ENCODE data around the gene MTHFD2L. TPM values are rescaled to one million over a fixed set of nuclear protein-coding genes. Genes with fewer than 3 reads are reported as not detected.

MTHFD2L gene
- polyA plus RNA-seq, 1 donor from 2014 or later = 43.5 TPM

GRCh38 chr4:74114234-74114633, 43.7 kb upstream of the MTHFD2L start:
- H3F3A ChIP-seq (ENCODE audit: insufficient read depth, low read length, poor library complexity, severe bottlenecking) = no peaks in the 10 kb centered on the region
- no peak overlapping the region for H3K9ac ChIP-seq (ENCODE audit: low read length)
- no peaks in the 10 kb centered on the region for H3K27me3 ChIP-seq (ENCODE audit: insufficient read depth, low read depth, low read length)
- H3K9me3 ChIP-seq (ENCODE audit: low read length) = no peaks in the 10 kb centered on the region
- TF ChIP-seq POLR2AphosphoS5 (IDR thresholded peaks at IDR 0.05) = no peak
- TF ChIP-seq REST (IDR thresholded peaks at IDR 0.05; ENCODE audit: borderline replicate concordance) = no peak
- no peak for TF ChIP-seq TAF1 (IDR thresholded peaks at IDR 0.05; ENCODE audit: low read depth)
- TF ChIP-seq EZH2 (IDR thresholded peaks at IDR 0.05; ENCODE audit: borderline replicate concordance, insufficient read depth, low read length, poor library complexity, severe bottlenecking) = no peak
- no peak for TF ChIP-seq MXI1 (conservative IDR thresholded peaks at IDR 0.05; ENCODE audit: poor library complexity, severe bottlenecking)
- no peak for TF ChIP-seq EP300 (conservative IDR thresholded peaks at IDR 0.05; ENCODE audit: poor library complexity, severe bottlenecking)
- no peak for TF ChIP-seq RAD21 (conservative IDR thresholded peaks at IDR 0.05)
- TF ChIP-seq SMC3 (conservative IDR thresholded peaks at IDR 0.05; ENCODE audit: poor library complexity) = no peak
- no peak for TF ChIP-seq CTCF (IDR thresholded peaks at IDR 0.05; ENCODE audit: poor library complexity, severe bottlenecking)
- no peak overlapping the region for H3K4me3 ChIP-seq (ENCODE audit: low read length)
- H2AFZ ChIP-seq (ENCODE audit: low read depth, low read length) = no peak overlapping the region
- no peaks in the 10 kb centered on the region for H3K9me2 ChIP-seq (ENCODE audit: insufficient read depth, low read length)
- H3K27ac ChIP-seq (ENCODE audit: low read length) = no peak overlapping the region
- no peaks in the 10 kb centered on the region for H3K79me2 ChIP-seq (replicated peaks; ENCODE audit: insufficient read depth, low read length)
- H3K36me3 ChIP-seq (ENCODE audit: insufficient read depth, low read length) = no peaks in the 10 kb centered on the region
- H4K20me1 ChIP-seq (ENCODE audit: insufficient read depth) = no peaks in the 10 kb centered on the region
- no peak overlapping the region for H3K4me2 ChIP-seq (ENCODE audit: low read length)

GRCh38 chr4:74117024-74117534, 40.8 kb upstream of the MTHFD2L start:
- Histone ChIP-seq H3K9me2 (ENCODE audit: insufficient read depth, low read length) (no peaks in the 10 kb centered on the region), H3K4me2 (ENCODE audit: low read length) (no peak overlapping the region), H3K9ac (ENCODE audit: low read length) (no peak overlapping the region), H4K20me1 (ENCODE audit: insufficient read depth) (no peaks in the 10 kb centered on the region), H3F3A (ENCODE audit: insufficient read depth, low read length, poor library complexity, severe bottlenecking) (no peaks in the 10 kb centered on the region), H3K79me2 (replicated peaks; ENCODE audit: insufficient read depth, low read length) (no peaks in the 10 kb centered on the region), H3K4me3 (ENCODE audit: low read length) (no peak overlapping the region), H3K36me3 (ENCODE audit: insufficient read depth, low read length) (no peaks in the 10 kb centered on the region), H3K27me3 (ENCODE audit: insufficient read depth, low read depth, low read length) (no peaks in the 10 kb centered on the region), H2AFZ (ENCODE audit: low read depth, low read length) (no peak overlapping the region), H3K27ac (ENCODE audit: low read length) (no peak overlapping the region), H3K9me3 (ENCODE audit: low read length) (no peaks in the 10 kb centered on the region)
- TF ChIP-seq CTCF (IDR thresholded peaks at IDR 0.05; ENCODE audit: poor library complexity, severe bottlenecking) (no peak), TAF1 (IDR thresholded peaks at IDR 0.05; ENCODE audit: low read depth) (no peak), MXI1 (conservative IDR thresholded peaks at IDR 0.05; ENCODE audit: poor library complexity, severe bottlenecking) (no peak), SMC3 (conservative IDR thresholded peaks at IDR 0.05; ENCODE audit: poor library complexity) (no peak), POLR2AphosphoS5 (IDR thresholded peaks at IDR 0.05) (no peak), RAD21 (conservative IDR thresholded peaks at IDR 0.05) (no peak), REST (IDR thresholded peaks at IDR 0.05; ENCODE audit: borderline replicate concordance) (no peak), EZH2 (IDR thresholded peaks at IDR 0.05; ENCODE audit: borderline replicate concordance, insufficient read depth, low read length, poor library complexity, severe bottlenecking) (no peak), EP300 (conservative IDR thresholded peaks at IDR 0.05; ENCODE audit: poor library complexity, severe bottlenecking) (no peak)

All from neural cell (in vitro differentiated cells).